SK-N-SH treated with all-trans-retinoic acid at 6 μM for 48 hours (cell line): ENCODE results near the gene P3H1.

Source experiments
- ARNTL ChIP-seq: fragments of 450-650 bp; formaldehyde crosslinking; IDR thresholded peaks from 2 replicates; pipeline ENCODE4 v1.5.0; 2020; ENCODE audit warnings: low read depth, mild to moderate bottlenecking, moderate library complexity, borderline replicate concordance
- BACH2 ChIP-seq: fragments of 250-450 bp; sonication (Bioruptor Pico); IDR thresholded peaks from 2 replicates; pipeline ENCODE4 v1.9.0; 2021; ENCODE audit warnings: mild to moderate bottlenecking, borderline replicate concordance
- ESRRG ChIP-seq: fragments of 250-450 bp; sonication (Bioruptor Pico); IDR thresholded peaks from 2 replicates; pipeline ENCODE4 v1.6.1; 2021; ENCODE audit warnings: mild to moderate bottlenecking
- RARB ChIP-seq: fragments of 250-450 bp; sonication (Bioruptor Pico); IDR thresholded peaks from 2 replicates; pipeline ENCODE4 v1.8.0; 2021; ENCODE audit warnings: mild to moderate bottlenecking, moderate library complexity

- TF ChIP-seq ESRRG (CRISPR knock-in tag) (no peak), ARNTL (CRISPR knock-in tag) (no peak), RARB (no peak), BACH2 (CRISPR knock-in tag) (no peak)
Measured at GRCh38 chr1:42780176-42780575, 13.3 kb upstream of the P3H1 start.
